ENCODE measurements around the gene INF2. TPM values are rescaled to one million over a fixed set of nuclear protein-coding genes. Genes with fewer than 3 reads are reported as not detected.
A peak's percentile ranks its signal among the peaks of the same experiment; 100 is the strongest.

Gene INF2
- total RNA-seq, result 26.2 and 26.6 TPM in 2 replicates

- DNase-seq (ENCODE audit: low read depth) (no peak), FAIRE-seq (no peak)
Measured at GRCh38 chr14:104689109-104689880, at the start of gene INF2. Gene INF2 (plus strand): TSS chr14:104689618. CDS start chr14:104701366, 11,748 bp downstream.

GRCh38 chr14:104639885-104640548 is 49.4 kb upstream of the INF2 start:
- H3K27me3 ChIP-seq (ENCODE audit: control insufficient read depth, insufficient read depth, low read length), result no peaks in the 10 kb centered on the region
- no peaks in the 10 kb centered on the region for H3K36me3 ChIP-seq (ENCODE audit: control insufficient read depth, insufficient read depth, low read length)
- TF ChIP-seq CTCF (IDR thresholded peaks at IDR 0.05; ENCODE audit: insufficient read depth, low read length, severe bottlenecking), result peak; percentile 96
- FAIRE-seq (no peak), DNase-seq (ENCODE audit: low read depth) (peak; percentile 26)
- no peak overlapping the region for H3K4me3 ChIP-seq (ENCODE audit: low read depth, low read length)

More at GRCh38 chr14:104689109-104689880, at the start of gene INF2:
- Histone ChIP-seq H3K4me3 (ENCODE audit: low read depth, low read length) (peak within 1 kb of the TSS; percentile 89), H3K36me3 (ENCODE audit: control insufficient read depth, insufficient read depth, low read length) (peaks cover 13% of the 10 kb centered on the region), H3K27me3 (ENCODE audit: control insufficient read depth, insufficient read depth, low read length) (no peaks in the 10 kb centered on the region)
- TF ChIP-seq CTCF (IDR thresholded peaks at IDR 0.05; ENCODE audit: insufficient read depth, low read length, severe bottlenecking), result no peak

GRCh38 chr14:104640681-104641080 is 48.7 kb upstream of the INF2 start:
- no peak for TF ChIP-seq CTCF (IDR thresholded peaks at IDR 0.05; ENCODE audit: insufficient read depth, low read length, severe bottlenecking)
- DNase-seq (ENCODE audit: low read depth) (no peak), FAIRE-seq (no peak)
- Histone ChIP-seq H3K4me3 (ENCODE audit: low read depth, low read length) (no peak overlapping the region), H3K36me3 (ENCODE audit: control insufficient read depth, insufficient read depth, low read length) (no peaks in the 10 kb centered on the region), H3K27me3 (ENCODE audit: control insufficient read depth, insufficient read depth, low read length) (no peaks in the 10 kb centered on the region)

GRCh38 chr14:104641753-104642539 is 47.5 kb upstream of the INF2 start:
- Histone ChIP-seq H3K27me3 (ENCODE audit: control insufficient read depth, insufficient read depth, low read length) (no peaks in the 10 kb centered on the region), H3K4me3 (ENCODE audit: low read depth, low read length) (no peak overlapping the region), H3K36me3 (ENCODE audit: control insufficient read depth, insufficient read depth, low read length) (no peaks in the 10 kb centered on the region)
- no peak for FAIRE-seq
- no peak for TF ChIP-seq CTCF (IDR thresholded peaks at IDR 0.05; ENCODE audit: insufficient read depth, low read length, severe bottlenecking)
- DNase-seq (ENCODE audit: low read depth), result no peak

- DNase-seq (ENCODE audit: low read depth), result no peak
- no peaks in the 10 kb centered on the region for H3K36me3 ChIP-seq (ENCODE audit: control insufficient read depth, insufficient read depth, low read length)
- FAIRE-seq, result no peak
- no peaks in the 10 kb centered on the region for H3K27me3 ChIP-seq (ENCODE audit: control insufficient read depth, insufficient read depth, low read length)
- no peak for TF ChIP-seq CTCF (IDR thresholded peaks at IDR 0.05; ENCODE audit: insufficient read depth, low read length, severe bottlenecking)
- no peak overlapping the region for H3K4me3 ChIP-seq (ENCODE audit: low read depth, low read length)
Measured at GRCh38 chr14:104642540-104642868, 46.9 kb upstream of the INF2 start.
